Stimulated activated naive CD8-positive, alpha-beta T cell treated with anti-CD3 and anti-CD28 coated beads, Interleukin-15, Interleukin-2, amounts not matched to agents 100 ng/mL and 50 ng/mL, for 24 hours (primary cell): ENCODE data around the gene DICER1.

ENCODE experiments used
- H3K27ac Mint-ChIP-seq: one replicate; pipeline ENCODE4 v1.8.0; 2021; ENCODE audit warnings: mild to moderate bottlenecking, mixed read lengths
- H3K27me3 Mint-ChIP-seq: one replicate; pipeline ENCODE4 v1.8.0; 2021; ENCODE audit warnings: mixed read lengths
- H3K36me3 Mint-ChIP-seq: one replicate; pipeline ENCODE4 v1.8.0; 2021; ENCODE audit warnings: low read depth, mixed read lengths
- H3K4me1 Mint-ChIP-seq: one replicate; pipeline ENCODE4 v1.8.0; 2021; ENCODE audit warnings: low read depth, mixed read lengths
- H3K4me3 Mint-ChIP-seq: one replicate; pipeline ENCODE4 v1.8.0; 2021; ENCODE audit warnings: mild to moderate bottlenecking, mixed read lengths
- H3K9me3 Mint-ChIP-seq: one replicate; pipeline ENCODE4 v1.8.0; 2021; ENCODE audit warnings: mixed read lengths

DICER1 gene

DNA sequence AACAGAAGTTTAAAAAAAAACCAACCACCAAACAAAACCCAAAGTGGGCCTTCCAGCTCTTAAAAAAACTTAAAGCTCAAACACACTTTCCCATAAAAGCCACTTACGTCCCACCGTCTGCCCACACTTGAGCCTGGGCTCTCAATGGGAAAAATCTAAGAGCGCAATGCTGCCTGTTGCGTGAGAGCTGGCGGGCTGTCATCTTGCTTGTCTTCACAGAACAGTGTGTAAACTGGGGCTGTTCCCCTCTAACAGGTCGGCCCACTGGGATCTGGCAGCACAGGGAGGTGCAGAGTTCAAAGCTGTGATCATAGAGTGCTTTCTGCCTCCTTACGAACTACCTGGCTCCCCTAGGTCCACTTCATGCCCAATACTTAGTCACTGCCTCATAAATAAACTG, 80.0 kb downstream of the DICER1 start:
- no peaks in the 10 kb centered on the region for H3K4me1 Mint-ChIP-seq
- peaks cover 7% of the 10 kb centered on the region for H3K27me3 Mint-ChIP-seq
- no peaks in the 10 kb centered on the region for H3K9me3 Mint-ChIP-seq
- H3K4me3 Mint-ChIP-seq = no peak overlapping the region
- no peak overlapping the region for H3K27ac Mint-ChIP-seq
- no peaks in the 10 kb centered on the region for H3K36me3 Mint-ChIP-seq

DNA sequence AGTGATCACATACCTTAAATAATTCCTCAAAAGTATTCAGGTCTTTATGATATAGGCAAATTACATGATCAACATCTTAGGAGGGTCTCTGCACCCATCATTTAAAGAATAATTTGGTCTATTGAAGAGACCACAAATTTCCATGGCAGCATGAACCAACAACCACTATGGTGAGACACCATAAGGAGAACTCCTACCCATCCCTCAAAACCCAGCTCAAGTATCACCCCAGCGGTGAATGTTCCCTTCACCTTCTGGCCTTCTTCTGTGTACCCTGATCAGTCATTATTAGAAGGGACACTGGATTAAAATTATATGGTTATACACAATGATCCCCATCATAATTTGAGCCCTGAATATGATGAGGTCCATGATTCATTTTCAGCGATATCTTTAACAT, 81.5 kb downstream of the DICER1 start:
- H3K27ac Mint-ChIP-seq = no peak overlapping the region

GRCh38 chr14:95073947-95074346, 83.4 kb downstream of the DICER1 start:
- Mint-ChIP-seq H3K9me3 (no peaks in the 10 kb centered on the region), H3K36me3 (no peaks in the 10 kb centered on the region), H3K4me3 (no peak overlapping the region), H3K27me3 (peaks cover 13% of the 10 kb centered on the region), H3K4me1 (no peaks in the 10 kb centered on the region), H3K27ac (no peak overlapping the region)

More for the DNA sequence above, 81.5 kb downstream of the DICER1 start:
- no peaks in the 10 kb centered on the region for H3K36me3 Mint-ChIP-seq
- no peaks in the 10 kb centered on the region for H3K4me1 Mint-ChIP-seq
- no peaks in the 10 kb centered on the region for H3K9me3 Mint-ChIP-seq
- peaks cover 12% of the 10 kb centered on the region for H3K27me3 Mint-ChIP-seq
- no peak overlapping the region for H3K4me3 Mint-ChIP-seq

GRCh38 chr14:95072310-95072905, 84.9 kb downstream of the DICER1 start:
- no peaks in the 10 kb centered on the region for H3K4me1 Mint-ChIP-seq
- no peaks in the 10 kb centered on the region for H3K36me3 Mint-ChIP-seq
- peaks cover 17% of the 10 kb centered on the region for H3K27me3 Mint-ChIP-seq
- no peaks in the 10 kb centered on the region for H3K9me3 Mint-ChIP-seq
- no peak overlapping the region for H3K27ac Mint-ChIP-seq
- no peak overlapping the region for H3K4me3 Mint-ChIP-seq

GRCh38 chr14:95071649-95072280, 85.6 kb downstream of the DICER1 start:
- Mint-ChIP-seq H3K4me3 (no peak overlapping the region), H3K27ac (no peak overlapping the region), H3K36me3 (no peaks in the 10 kb centered on the region), H3K4me1 (no peaks in the 10 kb centered on the region), H3K9me3 (no peaks in the 10 kb centered on the region), H3K27me3 (peaks cover 17% of the 10 kb centered on the region)

- Mint-ChIP-seq H3K27me3 (peaks cover 13% of the 10 kb centered on the region), H3K9me3 (no peaks in the 10 kb centered on the region), H3K4me1 (no peaks in the 10 kb centered on the region)
Observed at GRCh38 chr14:95070748-95071435, 86.4 kb downstream of the DICER1 start.

DNA sequence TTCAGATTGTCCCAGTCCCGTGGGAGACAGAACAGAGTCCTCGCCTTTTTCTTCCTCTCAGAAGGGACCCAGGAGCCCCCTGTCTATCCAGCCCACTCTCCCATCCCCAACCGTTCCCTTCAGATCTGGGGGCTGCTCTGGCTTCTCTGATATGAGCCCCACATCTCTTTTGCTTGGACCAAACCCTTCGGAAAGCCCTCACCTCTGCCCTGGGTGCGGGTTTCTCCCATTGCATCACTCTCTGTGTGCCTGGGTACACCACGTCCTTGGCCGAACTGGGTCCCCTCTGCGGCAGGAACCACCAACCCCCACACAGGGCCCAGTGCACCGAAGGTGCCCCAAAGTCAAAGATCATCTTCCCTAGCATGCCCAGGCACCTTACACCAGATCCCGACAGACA, 87.8 kb downstream of the DICER1 start:
- Mint-ChIP-seq H3K36me3 (no peaks in the 10 kb centered on the region), H3K27me3 (peaks cover 13% of the 10 kb centered on the region), H3K4me3 (no peak overlapping the region), H3K9me3 (no peaks in the 10 kb centered on the region), H3K27ac (no peak overlapping the region), H3K4me1 (no peaks in the 10 kb centered on the region)

More at GRCh38 chr14:95070748-95071435, 86.4 kb downstream of the DICER1 start:
- H3K36me3 Mint-ChIP-seq = no peaks in the 10 kb centered on the region
- H3K4me3 Mint-ChIP-seq = no peak overlapping the region
- no peak overlapping the region for H3K27ac Mint-ChIP-seq

GRCh38 chr14:95069018-95069417, 88.3 kb downstream of the DICER1 start:
- Mint-ChIP-seq H3K27me3 (peaks cover 13% of the 10 kb centered on the region), H3K9me3 (no peaks in the 10 kb centered on the region), H3K27ac (no peak overlapping the region), H3K36me3 (no peaks in the 10 kb centered on the region), H3K4me1 (no peaks in the 10 kb centered on the region), H3K4me3 (no peak overlapping the region)

DNA sequence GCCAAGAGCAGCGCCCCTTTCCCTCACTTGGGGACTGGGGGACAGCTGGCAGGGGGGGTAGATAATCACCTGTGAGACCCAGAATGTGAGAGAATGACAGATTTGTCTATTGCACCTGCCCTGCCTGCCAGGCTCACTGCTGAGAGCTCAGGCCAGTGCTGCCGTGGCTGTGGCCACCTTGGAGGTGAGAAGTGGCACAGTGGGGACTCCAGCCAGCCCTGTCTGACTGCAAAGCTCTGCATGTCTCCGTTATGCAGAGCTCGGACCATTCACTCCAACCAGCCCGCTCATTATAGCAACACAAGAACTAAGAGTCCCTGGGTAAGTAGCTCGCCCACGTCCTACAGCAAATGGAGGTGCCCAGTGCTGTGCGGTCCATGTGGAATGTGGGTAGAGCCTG, 88.8 kb downstream of the DICER1 start:
- no peaks in the 10 kb centered on the region for H3K9me3 Mint-ChIP-seq
- H3K4me3 Mint-ChIP-seq = no peak overlapping the region
- peaks cover 13% of the 10 kb centered on the region for H3K27me3 Mint-ChIP-seq
- H3K36me3 Mint-ChIP-seq = no peaks in the 10 kb centered on the region
- no peak overlapping the region for H3K27ac Mint-ChIP-seq
- H3K4me1 Mint-ChIP-seq = no peaks in the 10 kb centered on the region

DNA sequence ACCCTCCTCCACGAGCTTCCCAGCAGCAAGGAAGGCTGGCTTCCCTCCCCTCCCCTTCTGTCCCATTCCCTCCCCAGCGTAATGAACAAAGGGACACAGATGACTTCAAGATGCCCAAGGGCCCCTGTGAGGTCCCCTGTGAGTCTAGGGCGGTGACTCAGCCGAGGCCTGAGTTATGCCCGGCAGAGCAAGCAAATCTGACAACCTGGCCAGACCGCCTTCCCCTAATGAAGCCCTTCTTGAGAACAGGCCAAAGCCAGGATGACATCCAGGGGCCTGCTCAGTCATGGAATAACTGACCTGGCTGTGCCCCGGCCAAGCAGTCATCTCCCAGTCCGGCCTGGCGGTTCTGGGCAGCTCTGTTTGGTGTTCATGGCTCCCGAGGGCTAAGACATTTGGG, 89.2 kb downstream of the DICER1 start:
- H3K4me1 Mint-ChIP-seq = no peaks in the 10 kb centered on the region
- no peak overlapping the region for H3K4me3 Mint-ChIP-seq
- H3K27me3 Mint-ChIP-seq = peaks cover 10% of the 10 kb centered on the region
- no peaks in the 10 kb centered on the region for H3K9me3 Mint-ChIP-seq
- no peaks in the 10 kb centered on the region for H3K36me3 Mint-ChIP-seq
- no peak overlapping the region for H3K27ac Mint-ChIP-seq

- H3K4me1 Mint-ChIP-seq = no peaks in the 10 kb centered on the region
- no peak overlapping the region for H3K27ac Mint-ChIP-seq
- H3K27me3 Mint-ChIP-seq = peaks cover 10% of the 10 kb centered on the region
- H3K9me3 Mint-ChIP-seq = no peaks in the 10 kb centered on the region
- H3K4me3 Mint-ChIP-seq = no peak overlapping the region
- H3K36me3 Mint-ChIP-seq = no peaks in the 10 kb centered on the region
Observed at GRCh38 chr14:95067526-95067925, 89.8 kb downstream of the DICER1 start.

DNA sequence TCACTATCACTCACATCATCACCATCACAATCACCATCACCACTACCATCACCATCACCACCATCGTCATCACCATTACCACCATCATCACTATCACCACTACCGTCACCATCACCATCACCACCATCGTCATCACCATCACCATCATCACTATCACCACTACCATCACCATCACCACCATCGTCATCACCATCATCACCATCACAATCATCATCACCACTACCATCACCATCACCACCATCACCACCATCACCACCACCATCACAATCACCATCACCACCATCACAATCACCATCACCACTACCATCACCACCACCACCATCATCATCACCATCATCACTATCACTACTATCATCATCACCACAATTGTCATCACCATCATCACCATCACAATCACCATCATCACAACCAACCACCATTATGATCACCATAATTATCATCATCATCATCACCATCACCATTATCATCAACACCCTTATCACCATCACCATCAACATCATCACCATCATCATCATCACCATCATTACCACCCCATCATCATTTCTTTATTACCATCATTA, 90.8 kb downstream of the DICER1 start:
- Mint-ChIP-seq H3K27ac (no peak overlapping the region), H3K36me3 (no peaks in the 10 kb centered on the region), H3K27me3 (peaks cover 8% of the 10 kb centered on the region), H3K9me3 (no peaks in the 10 kb centered on the region), H3K4me3 (no peak overlapping the region), H3K4me1 (no peaks in the 10 kb centered on the region)

GRCh38 chr14:95065411-95065810, 91.9 kb downstream of the DICER1 start:
- Mint-ChIP-seq H3K36me3 (no peaks in the 10 kb centered on the region), H3K9me3 (no peaks in the 10 kb centered on the region), H3K27me3 (peaks cover 5% of the 10 kb centered on the region), H3K4me1 (no peaks in the 10 kb centered on the region), H3K27ac (no peak overlapping the region), H3K4me3 (no peak overlapping the region)

GRCh38 chr14:95064734-95065133, 92.6 kb downstream of the DICER1 start:
- no peak overlapping the region for H3K4me3 Mint-ChIP-seq
- no peaks in the 10 kb centered on the region for H3K36me3 Mint-ChIP-seq

DNA sequence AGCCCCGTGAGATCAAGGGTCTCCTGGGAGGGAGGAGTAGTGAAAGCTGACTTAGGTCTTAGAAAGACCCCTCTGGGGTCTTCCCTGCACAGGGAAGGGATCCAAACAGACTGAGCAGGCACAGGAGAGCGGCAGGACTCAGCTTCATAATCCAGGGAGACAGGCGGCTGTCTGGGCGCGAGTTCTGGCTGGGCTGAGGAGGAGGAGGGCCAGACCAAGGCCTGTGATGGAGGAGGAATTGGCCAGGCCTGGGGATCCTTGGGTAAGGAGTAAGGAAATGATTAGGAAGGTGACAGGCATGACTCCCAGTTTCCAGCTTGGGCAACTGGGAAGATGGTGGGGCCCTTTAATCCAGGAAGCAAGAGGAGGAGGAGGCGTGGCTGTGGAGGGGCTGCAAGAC, 93.1 kb downstream of the DICER1 start:
- H3K27ac Mint-ChIP-seq = no peak overlapping the region
- H3K9me3 Mint-ChIP-seq = no peaks in the 10 kb centered on the region
- no peaks in the 10 kb centered on the region for H3K36me3 Mint-ChIP-seq
- peaks cover 5% of the 10 kb centered on the region for H3K27me3 Mint-ChIP-seq
- H3K4me3 Mint-ChIP-seq = no peak overlapping the region
- H3K4me1 Mint-ChIP-seq = no peaks in the 10 kb centered on the region

More at GRCh38 chr14:95064734-95065133, 92.6 kb downstream of the DICER1 start:
- Mint-ChIP-seq H3K27me3 (peaks cover 5% of the 10 kb centered on the region), H3K27ac (no peak overlapping the region), H3K4me1 (no peaks in the 10 kb centered on the region), H3K9me3 (no peaks in the 10 kb centered on the region)
